ENCODE results near the gene PCGF1. TPM values are rescaled to one million over a fixed set of nuclear protein-coding genes. Genes with fewer than 3 reads are reported as not detected.

PCGF1 gene
- total RNA-seq, 2 experiments from 2014 or later = 9.9 to 15.9 TPM

DNA sequence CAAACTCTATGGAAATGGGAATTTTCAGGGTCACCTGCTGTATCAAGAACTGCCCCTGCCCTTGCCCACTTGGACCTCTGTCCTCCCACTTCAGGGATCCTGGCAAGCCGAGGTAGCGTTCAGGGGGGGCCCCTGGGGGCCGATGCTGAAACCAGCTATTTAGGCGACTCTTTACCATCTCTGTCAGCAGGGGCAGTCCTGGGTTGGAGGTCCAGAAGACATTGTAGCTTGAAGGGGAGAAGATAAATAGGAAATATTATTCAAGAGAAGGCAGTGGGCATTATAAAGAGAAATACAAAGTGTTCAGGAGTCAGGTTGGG is 44.7 kb downstream of the PCGF1 start:
- POLR2A ChIA-PET = no interaction called here
- no TSS peak for BruUV-seq (replicated peaks)

GRCh38 chr2:74462054-74462785 is 45.3 kb downstream of the PCGF1 start:
- Histone ChIP-seq H3K79me2 (ENCODE audit: insufficient read depth, low read depth, low read length) (peaks cover 19% of the 10 kb centered on the region; the same call in 1 of the 2 replicates), H3K27ac (ENCODE audit: low read depth, low read length, poor library complexity, severe bottlenecking) (no peak overlapping the region), H3K36me3 (ENCODE audit: insufficient read depth, low read length) (peaks cover 28% of the 10 kb centered on the region), H3K4me2 (ENCODE audit: low read length) (no peak overlapping the region), H4K20me1 (ENCODE audit: insufficient read depth, low read length) (no peaks in the 10 kb centered on the region), H3K9me3 (ENCODE audit: low read length) (no peaks in the 10 kb centered on the region), H3K9me2 (ENCODE audit: insufficient read depth, low read length) (no peaks in the 10 kb centered on the region), H3K4me1 (ENCODE audit: insufficient read depth, low read length, poor library complexity, severe bottlenecking) (peaks cover 17% of the 10 kb centered on the region), H2AFZ (ENCODE audit: low read length) (no peak overlapping the region), H3K4me3 (ENCODE audit: low read depth, low read length, poor library complexity, severe bottlenecking) (no peak overlapping the region)
- no peak for DNase-seq (ENCODE audit: low spot score)
- intact Hi-C loops (cut with micrococcal nuclease; ENCODE audit: unreplicated experiment) = no loop called here
- POLR2A ChIA-PET = no interaction called here
- CTCF ChIA-PET (ENCODE audit: unreplicated experiment) = no interaction called here
- TF ChIP-seq, protein P1, sequence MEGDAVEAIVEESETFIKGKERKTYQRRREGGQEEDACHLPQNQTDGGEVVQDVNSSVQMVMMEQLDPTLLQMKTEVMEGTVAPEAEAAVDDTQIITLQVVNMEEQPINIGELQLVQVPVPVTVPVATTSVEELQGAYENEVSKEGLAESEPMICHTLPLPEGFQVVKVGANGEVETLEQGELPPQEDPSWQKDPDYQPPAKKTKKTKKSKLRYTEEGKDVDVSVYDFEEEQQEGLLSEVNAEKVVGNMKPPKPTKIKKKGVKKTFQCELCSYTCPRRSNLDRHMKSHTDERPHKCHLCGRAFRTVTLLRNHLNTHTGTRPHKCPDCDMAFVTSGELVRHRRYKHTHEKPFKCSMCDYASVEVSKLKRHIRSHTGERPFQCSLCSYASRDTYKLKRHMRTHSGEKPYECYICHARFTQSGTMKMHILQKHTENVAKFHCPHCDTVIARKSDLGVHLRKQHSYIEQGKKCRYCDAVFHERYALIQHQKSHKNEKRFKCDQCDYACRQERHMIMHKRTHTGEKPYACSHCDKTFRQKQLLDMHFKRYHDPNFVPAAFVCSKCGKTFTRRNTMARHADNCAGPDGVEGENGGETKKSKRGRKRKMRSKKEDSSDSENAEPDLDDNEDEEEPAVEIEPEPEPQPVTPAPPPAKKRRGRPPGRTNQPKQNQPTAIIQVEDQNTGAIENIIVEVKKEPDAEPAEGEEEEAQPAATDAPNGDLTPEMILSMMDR (conservative IDR thresholded peaks at IDR 0.05; ENCODE audit: low read length) = no peak
- no peak for TF ChIP-seq EZH2phosphoT487 (IDR thresholded peaks at IDR 0.05; ENCODE audit: borderline replicate concordance, low read depth, low read length)
- BruUV-seq (replicated peaks) = no TSS peak

More for the DNA sequence above, 44.7 kb downstream of the PCGF1 start:
- no peak overlapping the region for H3K4me2 ChIP-seq (ENCODE audit: low read length)
- CTCF ChIA-PET (ENCODE audit: unreplicated experiment) = no interaction called here
- no peaks in the 10 kb centered on the region for H3K9me3 ChIP-seq (ENCODE audit: low read length)
- no peak overlapping the region for H3K4me3 ChIP-seq (ENCODE audit: low read depth, low read length, poor library complexity, severe bottlenecking)
- H2AFZ ChIP-seq (ENCODE audit: low read length) = no peak overlapping the region
- no peak for DNase-seq (ENCODE audit: low spot score)
- peaks cover 28% of the 10 kb centered on the region for H3K36me3 ChIP-seq (ENCODE audit: insufficient read depth, low read length)
- TF ChIP-seq, protein P1 (conservative IDR thresholded peaks at IDR 0.05; ENCODE audit: low read length) = no peak
- no peak for TF ChIP-seq EZH2phosphoT487 (IDR thresholded peaks at IDR 0.05; ENCODE audit: borderline replicate concordance, low read depth, low read length)
- H3K27ac ChIP-seq (ENCODE audit: low read depth, low read length, poor library complexity, severe bottlenecking) = no peak overlapping the region
- no peaks in the 10 kb centered on the region for H4K20me1 ChIP-seq (ENCODE audit: insufficient read depth, low read length)
- H3K79me2 ChIP-seq (ENCODE audit: insufficient read depth, low read depth, low read length) = peaks cover 19% of the 10 kb centered on the region; the same call in 1 of the 2 replicates
- intact Hi-C loops (cut with micrococcal nuclease; ENCODE audit: unreplicated experiment) = no loop called here
- H3K9me2 ChIP-seq (ENCODE audit: insufficient read depth, low read length) = no peaks in the 10 kb centered on the region
- H3K4me1 ChIP-seq (ENCODE audit: insufficient read depth, low read length, poor library complexity, severe bottlenecking) = peaks cover 17% of the 10 kb centered on the region
